ENCODE measurements around the gene MPP3.
"Not testable (repeated sequence)": the region's sequence is repeated elsewhere in the genome, so short reads cannot be mapped to it uniquely, and the experiment has no call there.

The MPP3 gene

DNA sequence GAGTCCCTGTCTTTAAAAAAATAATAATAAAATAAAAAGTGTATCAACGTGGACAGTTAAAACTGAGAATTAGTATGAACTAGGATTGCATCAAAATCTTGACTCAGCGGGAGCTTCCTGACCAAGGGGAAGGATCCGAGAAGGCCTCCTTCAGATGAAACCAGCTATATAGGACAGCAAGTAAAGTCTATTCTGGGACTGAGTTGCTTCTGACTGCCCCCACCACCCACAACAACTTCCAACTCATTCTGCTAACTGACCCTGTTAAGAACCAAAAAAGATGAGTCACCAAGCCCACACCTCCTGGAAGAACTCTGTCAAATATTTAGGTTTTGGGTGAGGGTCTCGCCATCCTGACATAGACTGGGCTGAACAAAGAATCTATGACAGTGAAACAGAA lies 24.9 kb downstream of the MPP3 start:
- DNase-seq (ENCODE audit: low spot score) = no peak

DNA sequence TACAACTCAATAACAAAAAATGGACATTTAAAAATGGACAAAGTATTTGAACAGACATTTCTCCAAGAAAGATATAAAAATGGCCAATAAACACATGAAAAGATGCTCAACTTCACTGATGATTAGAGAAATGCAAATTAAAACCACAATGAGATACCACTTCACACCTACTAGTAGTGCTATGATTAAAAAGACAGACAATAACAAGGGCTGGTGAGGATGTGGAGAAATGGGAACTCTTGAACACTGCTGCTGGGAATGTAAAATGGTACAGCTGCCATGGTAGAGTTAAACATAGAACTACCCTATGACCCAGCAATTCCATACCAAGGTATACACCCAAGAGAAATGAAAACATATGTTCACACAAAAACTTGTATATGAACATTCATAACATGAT lies 27.8 kb downstream of the MPP3 start:
- no peak for DNase-seq (ENCODE audit: low spot score)

DNA sequence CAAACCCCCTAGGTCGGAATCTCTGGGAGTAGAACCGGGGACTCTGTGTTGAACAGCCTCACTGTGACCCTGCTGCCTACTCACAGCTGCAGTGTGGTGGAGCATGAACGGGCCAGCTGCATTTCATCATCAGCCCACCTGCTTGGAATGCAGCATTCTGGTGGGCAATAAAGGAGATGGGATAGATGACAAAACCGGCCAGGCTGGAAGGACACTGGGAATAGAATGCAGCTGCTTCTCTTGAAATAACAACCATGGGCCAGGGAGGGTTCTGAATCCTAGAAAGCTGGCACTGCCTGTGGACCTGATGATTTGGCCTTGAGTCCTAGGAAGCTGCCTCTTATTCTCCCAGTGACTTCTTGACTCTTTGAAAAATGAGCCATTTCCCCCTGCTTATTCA lies 29.2 kb downstream of the MPP3 start:
- DNase-seq (ENCODE audit: low spot score) = no peak

DNA sequence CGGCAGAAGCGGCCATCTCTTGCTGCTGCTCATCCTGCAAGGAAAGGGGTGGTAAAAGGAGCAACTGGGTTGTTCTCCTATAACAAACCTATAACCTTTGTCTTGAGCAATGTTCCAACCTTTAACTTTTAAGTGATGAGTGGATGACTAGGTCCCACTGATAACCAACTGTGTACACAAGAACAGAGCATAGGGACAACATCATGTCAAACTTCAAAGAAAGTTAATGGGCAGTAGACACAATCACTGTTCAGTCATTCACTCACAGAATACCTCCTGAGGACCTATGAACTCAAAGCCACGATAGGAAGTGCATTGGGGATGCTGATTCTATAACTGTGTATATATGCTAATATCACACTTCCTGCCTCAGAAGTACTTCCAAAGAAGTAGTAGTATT lies 31.1 kb downstream of the MPP3 start:
- DNase-seq (ENCODE audit: low spot score) = no peak

DNA sequence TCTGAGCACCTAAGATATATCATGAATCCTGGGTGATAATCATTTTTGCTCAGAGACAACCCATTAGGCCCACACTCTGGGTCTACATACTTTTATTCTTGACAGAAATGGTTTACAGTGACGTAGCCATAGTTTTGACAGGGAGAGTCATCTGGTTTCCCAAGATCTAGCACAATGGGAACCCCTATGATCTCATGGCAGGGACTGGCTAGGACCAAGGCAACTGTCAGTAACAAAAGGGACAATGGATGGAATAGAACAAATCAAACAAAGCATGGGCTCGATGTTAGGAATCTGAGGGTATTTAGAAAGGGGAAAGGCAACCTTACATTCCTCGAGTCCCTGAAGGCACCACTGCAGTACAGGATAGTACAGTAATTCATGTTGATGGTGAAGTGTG lies 32.2 kb downstream of the MPP3 start:
- DNase-seq (ENCODE audit: low spot score) = no peak

DNA sequence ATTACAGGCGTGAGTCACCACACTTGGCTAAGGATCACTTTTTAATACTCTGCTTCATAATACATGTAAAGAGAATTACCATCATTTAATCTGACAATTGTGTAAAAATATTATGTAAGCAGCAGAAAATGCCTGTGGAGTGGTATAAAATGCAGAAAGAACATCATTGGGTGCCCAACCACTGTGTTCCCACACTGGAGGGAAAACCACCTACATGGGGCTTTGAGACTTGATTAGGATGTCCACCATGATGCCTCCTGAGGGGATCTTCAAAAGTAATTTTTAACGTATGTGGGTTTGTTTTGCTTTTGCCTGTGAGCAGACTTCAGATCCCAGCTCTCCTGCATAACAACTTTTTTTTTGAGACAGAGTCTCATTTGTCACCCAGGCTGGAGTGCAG lies 33.9 kb downstream of the MPP3 start:
- DNase-seq (ENCODE audit: low spot score) = no peak

GRCh38 chr17:43798024-43798423 lies 34.9 kb downstream of the MPP3 start:
- not testable (repeated sequence) for DNase-seq (ENCODE audit: low spot score)

- not testable (repeated sequence) for DNase-seq (ENCODE audit: low spot score)
Measured at GRCh38 chr17:43792668-43793067, 40.3 kb downstream of the MPP3 start.

DNA sequence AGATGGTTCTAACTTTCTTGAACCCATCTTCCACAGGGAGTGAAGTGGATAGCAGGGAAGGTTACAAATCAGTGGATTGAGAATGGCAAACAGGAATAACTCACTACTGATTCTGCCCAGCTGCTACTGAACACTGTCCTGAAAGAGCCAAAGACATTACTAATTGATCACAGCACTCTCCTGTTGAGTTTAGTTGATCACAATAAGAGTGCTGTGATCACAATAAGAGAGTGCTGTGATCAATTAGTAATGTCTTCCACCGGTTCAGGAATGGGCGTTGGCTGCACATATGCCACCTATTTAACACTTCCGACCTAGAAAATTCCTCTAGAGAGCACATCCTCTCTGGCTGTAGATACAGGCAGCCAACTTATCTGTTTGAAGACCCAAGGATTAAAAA lies 41.4 kb downstream of the MPP3 start:
- no peak for DNase-seq (ENCODE audit: low spot score)

DNA sequence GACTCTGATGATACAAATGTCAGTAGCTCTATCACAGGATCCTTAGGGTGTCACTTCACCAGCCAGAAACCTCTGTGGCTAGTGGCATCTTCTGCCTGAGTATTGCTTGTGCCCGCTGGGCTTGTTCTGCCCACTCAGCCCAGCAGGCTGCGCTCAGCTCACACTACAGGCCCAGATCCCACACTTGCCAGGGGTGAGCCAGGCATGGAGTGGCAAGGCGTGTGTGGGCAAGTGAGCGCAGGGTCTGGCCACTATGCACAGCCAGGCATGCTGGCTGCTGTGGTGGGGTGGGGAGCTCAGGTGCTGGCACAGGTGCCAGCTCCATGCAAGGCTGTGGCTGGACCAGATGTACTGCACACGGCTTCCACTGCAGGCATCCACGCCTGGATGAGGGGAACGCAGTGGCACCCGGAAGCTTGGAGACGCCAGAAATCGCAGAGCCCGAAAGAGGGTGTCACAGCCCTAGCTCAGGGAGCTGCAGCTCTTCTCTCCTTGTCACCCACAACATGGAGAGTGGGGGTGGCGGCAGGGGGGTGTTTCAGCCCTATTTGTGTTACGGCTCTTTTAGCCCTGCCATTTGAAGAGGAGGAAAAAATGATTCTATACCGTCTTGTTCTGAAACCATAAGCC lies 42.5 kb downstream of the MPP3 start:
- DNase-seq (ENCODE audit: low spot score) = no peak

- DNase-seq (ENCODE audit: low spot score) = no peak
Measured at GRCh38 chr17:43789482-43789881, 43.5 kb downstream of the MPP3 start.

GRCh38 chr17:43788540-43788939 lies 44.4 kb downstream of the MPP3 start:
- DNase-seq (ENCODE audit: low spot score) = no peak

DNA sequence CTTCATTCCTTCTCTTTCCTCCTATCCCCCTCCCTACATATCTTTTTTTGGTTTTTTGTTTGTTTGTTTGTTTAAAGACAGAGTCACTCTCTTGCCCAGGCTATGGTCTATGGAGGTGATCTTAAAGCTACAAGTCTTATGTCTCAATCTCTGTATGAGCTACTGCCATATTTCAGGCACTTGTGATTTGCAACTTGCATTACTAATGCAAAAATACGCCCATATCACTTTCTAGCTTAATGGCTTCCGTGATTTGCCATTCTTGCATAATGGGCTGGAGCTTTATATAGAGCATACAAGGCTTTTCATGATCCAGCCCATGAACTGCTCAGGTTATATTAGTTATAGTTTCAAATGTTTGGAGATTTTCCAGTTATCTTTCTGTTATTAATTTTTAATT lies 45.2 kb downstream of the MPP3 start:
- DNase-seq (ENCODE audit: low spot score) = no peak

DNA sequence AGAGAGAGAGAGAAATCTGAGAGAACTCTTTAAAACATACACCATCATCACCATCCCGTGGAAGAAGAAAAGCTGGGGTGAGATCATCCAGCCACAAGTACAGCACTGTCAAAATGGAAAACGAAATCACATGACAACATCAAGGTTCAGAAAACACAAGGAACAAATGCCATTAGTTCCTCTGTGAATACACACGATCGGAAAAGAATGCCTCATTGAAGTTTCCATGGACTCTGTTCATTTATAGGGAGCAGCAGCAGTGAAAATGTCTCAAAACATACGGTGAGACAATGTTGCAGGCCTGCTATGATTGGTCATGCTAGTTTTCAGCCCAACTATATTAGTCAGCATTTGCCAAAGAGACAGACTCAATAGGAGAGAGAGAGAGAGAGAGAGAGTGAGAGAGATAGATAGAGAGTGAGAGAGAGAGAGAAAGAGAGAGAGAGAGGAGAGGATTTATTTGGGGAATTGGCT lies 48.3 kb downstream of the MPP3 start:
- DNase-seq (ENCODE audit: low spot score) = no peak

DNA sequence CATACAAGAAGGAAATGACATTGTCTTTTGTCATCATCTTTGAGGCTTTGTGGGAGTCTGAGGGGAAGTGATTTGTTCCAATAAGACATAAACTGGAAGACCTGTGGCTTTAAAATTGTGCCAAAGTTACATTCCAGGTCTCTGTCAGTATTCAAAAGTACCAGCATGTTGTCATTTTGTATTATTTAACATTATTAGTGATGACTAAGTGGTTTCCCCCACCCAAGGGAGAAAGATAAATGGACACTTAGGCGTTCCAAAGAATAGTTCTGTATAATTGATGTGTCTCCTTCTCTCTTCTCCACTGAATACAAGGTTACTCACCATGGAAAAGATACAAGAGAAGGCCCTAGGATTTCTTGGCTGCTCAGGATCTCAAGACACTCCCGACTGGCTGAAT lies 48.9 kb downstream of the MPP3 start:
- DNase-seq (ENCODE audit: low spot score) = no peak

GRCh38 chr17:43782913-43783680 lies 49.8 kb downstream of the MPP3 start:
- no peak for DNase-seq (ENCODE audit: low spot score)

DNA sequence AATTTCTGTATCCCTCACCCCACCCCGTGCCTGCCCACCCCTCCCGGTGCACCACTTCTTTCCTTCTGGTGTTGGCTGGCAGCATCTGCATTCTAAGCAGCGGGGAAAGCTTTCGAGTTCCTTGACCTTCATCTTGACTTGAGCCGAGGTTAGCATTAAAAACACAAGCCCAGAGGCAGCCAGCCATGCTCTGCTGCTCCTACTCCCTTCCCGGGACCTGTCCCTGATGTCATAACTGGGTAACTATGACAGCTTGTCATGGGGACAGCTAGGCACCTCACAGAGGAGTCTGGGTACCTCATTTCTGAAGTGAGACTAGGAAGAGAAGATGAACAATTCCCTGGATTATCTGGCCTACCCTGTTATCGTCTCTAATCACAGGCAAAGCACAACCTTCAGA lies 52.8 kb downstream of the MPP3 start, which contains the start of gene CFAP97D1:
CFAP97D1 (plus strand) TSS at position 301 of the 400 bp plus-strand sequence; CDS start at position 329, 28 bp downstream.
- no peak for DNase-seq (ENCODE audit: low spot score)

- DNase-seq (ENCODE audit: low spot score) = no peak
Measured at GRCh38 chr17:43779145-43780125, 53.5 kb downstream of the MPP3 start.

DNA sequence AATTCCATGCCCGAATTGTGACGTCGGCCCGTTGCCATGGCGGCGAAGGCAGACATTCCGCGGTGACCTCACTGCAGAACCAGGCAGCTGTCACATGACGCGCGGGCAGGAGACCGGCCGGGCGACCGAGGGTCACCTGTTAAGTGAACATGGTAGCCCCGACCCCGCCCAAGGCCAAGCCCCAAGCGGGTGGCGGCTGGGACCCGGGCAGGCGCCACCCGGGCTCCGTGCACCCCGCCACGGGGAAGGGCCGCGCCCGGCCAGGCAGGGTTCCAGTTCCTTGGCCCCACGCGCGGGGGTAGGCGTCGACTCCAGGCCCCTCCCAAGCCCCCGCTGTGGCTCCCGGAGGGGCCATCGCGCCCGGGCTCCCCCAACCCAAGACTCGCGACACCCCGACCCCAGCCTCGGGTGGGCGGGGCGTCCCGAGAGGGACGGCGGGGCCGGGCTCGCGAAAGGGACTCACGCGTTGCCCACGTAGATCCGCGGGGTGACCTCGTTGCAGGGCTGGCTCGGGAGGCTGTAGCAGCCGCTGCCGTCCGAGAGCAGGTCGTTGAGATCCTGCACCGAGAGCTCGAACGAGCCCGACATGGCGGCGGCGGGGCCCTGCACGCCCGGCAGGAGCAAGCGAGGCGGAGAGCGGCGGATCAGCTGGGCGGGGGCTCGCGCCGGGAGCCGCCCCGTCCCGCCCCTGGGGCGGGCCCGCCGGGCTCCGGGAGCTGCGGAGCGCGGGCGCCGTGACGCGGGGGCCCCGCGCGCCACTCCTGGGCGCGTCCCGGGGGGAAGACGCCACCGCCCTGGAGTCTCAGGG lies 54.4 kb downstream of the MPP3 start, which contains the start of gene DUSP3:
DUSP3 (minus strand) TSS at position 641 of the 808 bp plus-strand sequence; CDS start at position 588, 53 bp downstream.
- peak; percentile 89 for DNase-seq (ENCODE audit: low spot score)

DNA sequence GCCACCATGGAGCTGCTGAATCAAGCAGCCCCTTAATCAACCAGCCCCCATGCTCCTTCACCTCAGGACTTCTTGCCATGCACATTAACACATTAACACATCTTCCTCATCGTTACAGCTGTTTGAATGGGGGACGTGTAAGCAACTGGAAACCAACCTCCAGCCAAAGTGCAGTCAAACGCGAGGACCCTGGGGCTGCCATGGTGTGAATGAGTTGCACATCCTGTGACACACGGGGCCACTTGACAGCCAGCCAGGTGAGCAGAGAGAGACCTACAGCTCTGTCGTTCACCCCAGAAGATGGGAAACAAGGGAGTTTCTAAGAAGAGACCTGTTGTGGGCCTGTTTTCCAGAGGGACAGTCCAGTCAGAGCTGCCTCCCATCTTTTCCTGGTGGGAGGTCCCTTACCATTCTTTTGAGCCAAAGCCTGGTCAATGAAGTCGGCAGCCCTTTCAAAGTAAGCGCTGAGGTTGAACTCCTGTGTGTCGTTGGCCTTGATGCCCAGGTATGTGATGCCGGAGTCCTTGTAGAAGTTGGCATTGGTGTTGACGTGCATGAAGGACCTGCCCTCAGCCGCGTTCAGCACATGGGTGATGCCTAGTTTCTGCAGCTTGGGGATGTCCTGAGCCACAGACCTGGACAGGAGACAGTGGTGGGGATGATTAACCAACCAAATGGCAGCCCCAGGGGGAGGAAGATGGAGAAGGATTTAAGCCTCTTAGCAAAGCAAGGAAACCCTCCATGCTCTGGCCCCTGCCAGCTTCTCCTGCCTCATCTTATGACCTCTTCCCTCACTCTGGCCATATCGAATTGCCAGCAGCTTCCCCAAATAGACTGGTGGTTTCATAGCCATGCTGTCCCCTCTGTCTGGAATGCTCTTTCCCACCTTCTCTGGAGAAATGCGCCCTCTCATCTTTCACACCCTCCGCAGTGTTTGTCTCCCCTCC lies 58.4 kb downstream of the MPP3 start:
- DNase-seq (ENCODE audit: low spot score) = no peak

All from germinal center (tissue), 1 donor.